Activated naive CD8-positive, alpha-beta T cell treated with anti-CD3 and anti-CD28 coated beads, Interleukin-2, amount 10 ng/mL, durations not matched to agents 7 days and 5 days (primary cell): ENCODE measurements around the gene GFOD1. TPM values are rescaled to one million over a fixed set of nuclear protein-coding genes. Genes with fewer than 3 reads are reported as not detected.

Source experiments
- ATAC-seq: fragments of 150-1000 bp; cut with Tn5 transposase; one replicate; pipeline ENCODE4 v1.10.0; 2021; ENCODE audit warnings: low read depth, moderate library complexity
- POLR2A ChIA-PET: fragments of 350-600 bp; sonication (Branson Sonifier 250); formaldehyde crosslinking; loops from one replicate; lab custom pipeline; 2021; ENCODE audit warnings: antibody characterized with exemption; lab: Charles Lee
- DNase-seq: peaks from one replicate; pipeline ENCODE4 v3.0.0; 2021
- H3K27ac Mint-ChIP-seq: one replicate; pipeline ENCODE4 v1.8.0; 2022; ENCODE audit warnings: mild to moderate bottlenecking, mixed read lengths
- H3K27me3 Mint-ChIP-seq: one replicate; pipeline ENCODE4 v1.8.0; 2022; ENCODE audit warnings: mild to moderate bottlenecking, moderate library complexity, mixed read lengths
- H3K36me3 Mint-ChIP-seq: one replicate; pipeline ENCODE4 v1.8.0; 2021; ENCODE audit warnings: mild to moderate bottlenecking, mixed read lengths
- H3K4me1 Mint-ChIP-seq: one replicate; pipeline ENCODE4 v1.8.0; 2021; ENCODE audit warnings: mixed read lengths
- H3K4me3 Mint-ChIP-seq: one replicate; pipeline ENCODE4 v1.8.0; 2022; ENCODE audit warnings: mild to moderate bottlenecking, moderate library complexity, mixed read lengths
- H3K9me3 Mint-ChIP-seq: one replicate; pipeline ENCODE4 v1.8.0; 2021; ENCODE audit warnings: mixed read lengths
- total RNA-seq, 2 experiments: library from RNA; stranded (reverse); gene quantifications; one replicate each; pipeline ENCODE4 v1.2.3, GENCODE V29; 2021

Gene GFOD1, protein sequence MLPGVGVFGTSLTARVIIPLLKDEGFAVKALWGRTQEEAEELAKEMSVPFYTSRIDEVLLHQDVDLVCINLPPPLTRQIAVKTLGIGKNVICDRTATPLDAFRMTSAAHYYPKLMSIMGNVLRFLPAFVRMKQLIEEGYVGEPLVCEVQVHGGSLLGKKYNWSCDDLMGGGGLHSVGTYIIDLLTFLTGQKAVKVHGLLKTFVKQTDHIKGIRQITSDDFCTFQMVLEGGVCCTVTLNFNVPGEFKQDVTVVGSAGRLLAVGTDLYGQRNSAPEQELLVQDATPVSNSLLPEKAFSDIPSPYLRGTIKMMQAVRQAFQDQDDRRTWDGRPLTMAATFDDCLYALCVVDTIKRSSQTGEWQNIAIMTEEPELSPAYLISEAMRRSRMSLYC
- total RNA-seq = 1 to 10 TPM; 5.2 to 5.9 TPM

- Mint-ChIP-seq H3K36me3 (no peaks in the 10 kb centered on the region), H3K27me3 (peaks cover 9% of the 10 kb centered on the region), H3K4me3 (peak within 1 kb of the TSS; percentile 94), H3K27ac (peak within 1 kb of the TSS; percentile 78), H3K4me1 (peaks cover 40% of the 10 kb centered on the region), H3K9me3 (no peaks in the 10 kb centered on the region)
- DNase-seq (peak; percentile 87), ATAC-seq (peak; percentile 83)
- POLR2A ChIA-PET = interaction anchor here (0.9 to 3.9 kb wide), 7 partner anchors 9 to 159 kb away, joined by 3 to 23 read pairs (median 4); partner anchors contain the start of genes SIRT5 and TBC1D7
These were observed at the start of gene GFOD1 for GRCh38 chr6:13487122-13488014. TSS of gene GFOD1 (minus strand) at chr6:13487600. CDS start at chr6:13486890, 710 bp downstream.

DNA sequence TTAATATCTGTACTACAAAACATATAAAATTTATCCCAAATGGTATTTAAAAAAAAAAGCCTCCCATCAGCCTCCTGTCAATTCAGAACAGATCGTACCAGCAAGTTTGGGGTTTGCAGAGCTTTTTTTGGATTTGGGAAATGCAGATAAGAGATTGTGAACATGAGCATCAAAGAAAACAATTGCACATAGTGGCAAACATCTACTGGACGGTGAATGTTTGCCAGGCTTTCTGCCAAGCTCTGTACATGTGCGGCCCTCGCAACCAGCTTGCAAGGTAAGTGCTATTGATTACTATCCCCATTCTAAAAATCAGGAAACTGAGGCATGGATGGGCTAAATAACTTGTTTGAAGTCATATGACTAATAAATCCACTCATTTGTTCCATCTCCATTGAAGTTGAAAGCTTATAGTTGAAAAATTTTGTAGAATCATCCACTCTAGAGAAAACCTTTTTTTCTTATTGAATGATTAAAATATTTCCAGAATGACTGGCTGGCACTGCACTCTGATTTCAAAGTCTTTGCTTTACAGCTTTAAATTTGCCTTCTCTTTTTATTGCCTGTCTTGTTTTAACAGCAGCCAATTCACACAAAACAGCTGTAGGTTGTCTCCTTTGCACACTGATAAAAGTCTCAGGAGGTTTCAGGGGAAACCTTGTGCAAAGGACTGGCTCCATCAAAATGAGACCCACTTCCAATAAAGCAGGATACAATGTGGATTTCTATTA lies 49.6 kb upstream of the GFOD1 start:
- Mint-ChIP-seq H3K27ac (no peak overlapping the region), H3K4me1 (peaks cover 8% of the 10 kb centered on the region), H3K36me3 (no peaks in the 10 kb centered on the region), H3K9me3 (no peaks in the 10 kb centered on the region), H3K27me3 (peaks cover 6% of the 10 kb centered on the region), H3K4me3 (no peak overlapping the region)
- ATAC-seq (no peak), DNase-seq (no peak)
- POLR2A ChIA-PET = no interaction called here

DNA sequence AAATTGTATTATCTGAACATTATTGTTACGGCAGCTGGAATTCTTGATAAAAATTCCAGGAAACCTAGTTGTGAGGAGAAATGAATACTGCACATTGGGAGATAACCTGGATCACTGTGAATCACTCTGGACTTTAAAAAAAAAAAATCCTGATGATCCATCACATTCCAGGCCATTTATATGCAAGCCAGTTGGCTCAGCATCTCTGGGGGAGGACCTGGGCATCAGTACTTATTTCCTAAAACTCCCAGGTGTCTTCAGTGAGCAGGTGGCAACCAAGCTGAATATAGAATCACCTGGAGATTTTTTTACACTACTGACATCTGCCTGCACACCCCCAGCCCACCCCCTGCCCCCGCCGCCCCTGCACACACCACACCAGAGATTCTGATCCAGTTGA lies 47.9 kb upstream of the GFOD1 start:
- no peak for ATAC-seq
- POLR2A ChIA-PET = no interaction called here

GRCh38 chr6:13534536-13534935 lies 47.1 kb upstream of the GFOD1 start:
- Mint-ChIP-seq H3K4me1 (peaks cover 7% of the 10 kb centered on the region), H3K36me3 (no peaks in the 10 kb centered on the region), H3K9me3 (no peaks in the 10 kb centered on the region), H3K4me3 (no peak overlapping the region), H3K27ac (no peak overlapping the region), H3K27me3 (peaks cover 6% of the 10 kb centered on the region)
- POLR2A ChIA-PET = no interaction called here
- DNase-seq = no peak
- ATAC-seq = no peak

More for the DNA sequence above, 47.9 kb upstream of the GFOD1 start:
- no peak for DNase-seq
- Mint-ChIP-seq H3K27me3 (peaks cover 6% of the 10 kb centered on the region), H3K36me3 (no peaks in the 10 kb centered on the region), H3K4me1 (peaks cover 8% of the 10 kb centered on the region), H3K9me3 (no peaks in the 10 kb centered on the region), H3K4me3 (no peak overlapping the region), H3K27ac (no peak overlapping the region)

DNA sequence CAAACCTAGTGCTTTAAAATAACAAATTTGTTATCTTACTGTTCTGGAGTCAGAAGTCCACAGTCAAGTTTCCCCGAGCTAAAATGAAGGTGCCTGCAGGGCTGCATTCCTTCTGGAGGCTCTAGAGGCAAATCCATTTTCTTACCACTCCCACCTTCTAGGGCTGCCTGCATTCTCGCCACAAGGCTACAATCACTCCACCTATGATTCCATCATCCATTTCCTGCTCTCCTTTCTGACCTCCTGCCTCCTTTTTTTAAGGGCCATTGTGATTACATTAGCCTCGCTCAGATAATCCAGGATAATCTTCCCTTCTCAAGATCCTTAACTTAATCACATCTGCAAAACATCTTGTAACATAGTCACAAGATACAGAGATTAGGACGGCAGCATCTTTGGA lies 44.6 kb upstream of the GFOD1 start:
- H3K36me3 Mint-ChIP-seq = no peaks in the 10 kb centered on the region
- peaks cover 2% of the 10 kb centered on the region for H3K27me3 Mint-ChIP-seq
- no peak overlapping the region for H3K27ac Mint-ChIP-seq
- ATAC-seq (no peak), DNase-seq (no peak)
- peaks cover 4% of the 10 kb centered on the region for H3K4me1 Mint-ChIP-seq
- H3K4me3 Mint-ChIP-seq = no peak overlapping the region
- H3K9me3 Mint-ChIP-seq = no peaks in the 10 kb centered on the region
- POLR2A ChIA-PET = no interaction called here

DNA sequence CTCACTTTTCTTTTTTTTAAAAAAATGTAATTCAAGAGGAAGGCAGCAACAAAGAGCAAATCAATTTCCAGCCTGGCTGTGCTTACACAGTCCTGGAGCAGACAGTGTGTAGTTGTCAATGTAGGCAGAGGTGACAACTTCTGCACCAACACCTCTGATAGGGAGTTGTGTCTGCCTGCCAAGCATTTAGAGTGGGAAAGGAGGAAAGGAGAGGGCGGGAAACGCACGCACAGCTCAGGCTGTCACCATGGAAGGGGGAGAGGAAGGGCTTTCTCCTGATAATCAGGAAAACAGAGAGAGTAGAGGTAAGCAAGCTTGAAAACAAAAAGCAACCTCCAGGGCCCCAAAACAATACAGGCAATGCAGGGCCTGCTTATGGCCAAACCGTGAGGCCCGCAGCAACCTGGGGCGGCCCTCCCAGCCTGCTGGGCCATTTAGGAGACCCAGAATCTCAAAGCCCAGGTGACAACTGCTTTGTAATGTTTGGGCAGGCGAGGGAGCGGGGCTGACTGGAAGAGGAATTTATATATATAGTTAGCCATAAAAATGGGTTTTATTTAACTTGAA lies 41.5 kb upstream of the GFOD1 start:
- ATAC-seq = no peak
- Mint-ChIP-seq H3K36me3 (no peaks in the 10 kb centered on the region), H3K27ac (no peak overlapping the region), H3K4me1 (peaks cover 8% of the 10 kb centered on the region), H3K27me3 (no peaks in the 10 kb centered on the region), H3K9me3 (no peaks in the 10 kb centered on the region), H3K4me3 (no peak overlapping the region)
- POLR2A ChIA-PET = interaction anchor here (0.5 kb wide), 1 partner anchor 1601 kb away, joined by 4 read pairs; no protein-coding TSS in a partner anchor
- no peak for DNase-seq

DNA sequence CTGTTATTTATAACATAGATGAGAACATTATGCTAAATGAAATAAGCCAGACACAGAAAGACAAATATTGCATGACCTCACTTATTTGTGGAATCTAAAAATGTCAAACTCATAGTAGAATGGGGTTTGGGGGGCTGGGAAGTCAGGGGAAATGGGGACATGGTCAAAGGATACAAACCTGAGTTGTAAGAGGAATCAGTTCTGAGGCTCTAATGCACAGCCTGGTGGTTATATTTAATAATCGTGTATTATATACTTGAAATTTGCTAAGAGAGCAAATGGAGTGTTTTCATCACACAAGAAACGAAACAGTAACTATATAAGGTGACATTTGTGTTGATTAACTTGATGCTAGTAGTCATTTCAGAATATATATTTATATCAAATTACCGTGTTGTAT lies 40.8 kb upstream of the GFOD1 start:
- peaks cover 8% of the 10 kb centered on the region for H3K4me1 Mint-ChIP-seq
- no peaks in the 10 kb centered on the region for H3K27me3 Mint-ChIP-seq
- no peaks in the 10 kb centered on the region for H3K36me3 Mint-ChIP-seq
- no peak overlapping the region for H3K27ac Mint-ChIP-seq
- POLR2A ChIA-PET = no interaction called here
- DNase-seq (no peak), ATAC-seq (no peak)
- H3K9me3 Mint-ChIP-seq = no peaks in the 10 kb centered on the region
- H3K4me3 Mint-ChIP-seq = no peak overlapping the region

- DNase-seq (no peak), ATAC-seq (no peak)
- POLR2A ChIA-PET = no interaction called here
- H3K27me3 Mint-ChIP-seq = no peaks in the 10 kb centered on the region
- no peak overlapping the region for H3K4me3 Mint-ChIP-seq
- no peaks in the 10 kb centered on the region for H3K36me3 Mint-ChIP-seq
- no peak overlapping the region for H3K27ac Mint-ChIP-seq
- H3K4me1 Mint-ChIP-seq = peaks cover 5% of the 10 kb centered on the region
- no peaks in the 10 kb centered on the region for H3K9me3 Mint-ChIP-seq
These were observed 40.3 kb upstream of the GFOD1 start for GRCh38 chr6:13527671-13528056.

DNA sequence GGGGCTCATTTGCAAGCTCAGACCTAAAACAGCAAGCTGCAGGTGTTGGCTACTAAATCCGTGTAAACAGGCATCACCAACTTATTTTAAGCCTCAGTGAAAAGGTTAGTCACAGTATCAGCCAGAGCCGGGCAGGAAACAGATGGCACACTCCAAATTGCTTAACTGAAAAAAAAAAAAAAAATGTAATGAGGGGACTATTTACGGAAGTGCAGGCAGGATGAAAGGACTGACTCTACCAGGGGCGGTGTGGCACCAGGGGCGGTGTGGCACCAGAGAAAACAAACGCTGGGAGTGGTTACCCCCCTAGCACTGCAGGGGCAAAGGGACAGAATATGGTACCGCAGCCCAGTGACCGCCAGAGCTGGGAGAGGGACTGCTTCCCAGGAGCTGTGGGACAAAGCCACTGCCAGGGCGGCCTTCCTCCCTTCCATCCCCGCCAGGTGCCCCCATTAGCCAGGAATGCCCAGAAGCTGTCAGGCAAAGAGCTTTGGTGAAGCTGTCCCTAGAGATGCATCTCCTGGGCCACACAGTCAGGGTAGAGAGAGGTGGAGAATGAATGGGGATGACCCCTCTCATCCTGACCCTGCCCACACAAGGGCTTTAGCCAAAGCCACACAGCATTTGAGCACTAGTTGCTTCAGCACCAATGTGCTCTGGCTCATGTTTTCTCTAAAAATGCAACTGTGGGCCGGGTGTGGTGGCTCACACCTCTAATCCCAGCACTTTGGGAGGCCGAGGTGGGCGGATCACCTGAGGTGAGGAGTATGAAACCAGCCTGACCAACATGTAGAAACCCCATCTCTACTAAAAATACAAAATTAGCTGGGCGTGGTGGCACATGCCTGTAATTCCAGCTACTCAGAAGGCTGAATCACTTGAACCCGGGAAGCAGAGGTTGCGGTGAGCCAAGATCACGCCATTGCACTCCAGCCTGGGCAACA lies 39.6 kb upstream of the GFOD1 start:
- peak overlapping the region; percentile 1 for H3K4me3 Mint-ChIP-seq
- no peaks in the 10 kb centered on the region for H3K36me3 Mint-ChIP-seq
- POLR2A ChIA-PET = no interaction called here
- H3K27me3 Mint-ChIP-seq = no peaks in the 10 kb centered on the region
- H3K9me3 Mint-ChIP-seq = no peaks in the 10 kb centered on the region
- H3K4me1 Mint-ChIP-seq = peaks cover 4% of the 10 kb centered on the region
- peak overlapping the region; percentile 62 for H3K27ac Mint-ChIP-seq
- ATAC-seq (peak; percentile 89), DNase-seq (peak; percentile 38)

DNA sequence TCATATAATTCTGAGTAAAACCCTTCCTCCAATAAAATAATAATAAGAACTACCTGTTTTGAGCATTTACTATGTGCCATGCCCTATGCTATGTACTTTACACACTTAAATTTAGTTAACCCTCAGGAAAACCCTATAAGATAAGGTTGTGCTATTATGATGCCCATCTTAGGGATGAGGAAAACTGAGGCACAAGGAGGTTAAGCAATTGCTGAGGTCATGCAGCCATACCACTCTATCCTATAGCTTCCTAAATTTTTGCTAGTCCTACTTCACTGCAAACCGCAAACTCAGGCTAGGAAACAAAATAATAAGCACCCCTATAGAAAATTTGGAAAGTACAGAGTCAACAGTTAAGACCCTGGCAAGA lies 38.9 kb upstream of the GFOD1 start:
- DNase-seq (no peak), ATAC-seq (no peak)
- H3K4me1 Mint-ChIP-seq = peaks cover 4% of the 10 kb centered on the region
- H3K9me3 Mint-ChIP-seq = no peaks in the 10 kb centered on the region
- peak overlapping the region; percentile 62 for H3K27ac Mint-ChIP-seq
- POLR2A ChIA-PET = no interaction called here
- peak overlapping the region; percentile 1 for H3K4me3 Mint-ChIP-seq
- no peaks in the 10 kb centered on the region for H3K27me3 Mint-ChIP-seq
- no peaks in the 10 kb centered on the region for H3K36me3 Mint-ChIP-seq

- POLR2A ChIA-PET = no interaction called here
- no peaks in the 10 kb centered on the region for H3K36me3 Mint-ChIP-seq
- H3K4me1 Mint-ChIP-seq = peaks cover 4% of the 10 kb centered on the region
- no peak overlapping the region for H3K27ac Mint-ChIP-seq
- ATAC-seq (no peak), DNase-seq (no peak)
- no peaks in the 10 kb centered on the region for H3K27me3 Mint-ChIP-seq
- no peak overlapping the region for H3K4me3 Mint-ChIP-seq
- H3K9me3 Mint-ChIP-seq = peaks cover 2% of the 10 kb centered on the region
These were observed 37.6 kb upstream of the GFOD1 start for GRCh38 chr6:13524801-13525508.
